Peyer's patch (tissue), 4 donors: ENCODE results near the gene ITIH5. TPM values are rescaled to one million over a fixed set of nuclear protein-coding genes. Genes with fewer than 3 reads are reported as not detected.

ENCODE experiments used
- DNase-seq, 3 donors: peaks; one replicate each; pipeline ENCODE4 v3.0.0-alpha.2; 2017 to 2019
- H3K27ac ChIP-seq, 4 donors: fragments of 200-600 bp; sonication (generic); one replicate each; pipeline ENCODE4 v1.5.1; 2016 to 2019
- H3K27me3 ChIP-seq, 2 donors: fragments of 200-600 bp; sonication (generic); one replicate each; pipeline ENCODE4 v1.5.1; 2019
- H3K36me3 ChIP-seq, 3 donors: fragments of 200-600 bp; sonication (generic); one replicate each; pipeline ENCODE4 v1.5.1; 2016 to 2019
- H3K4me1 ChIP-seq, 4 donors: fragments of 200-600 bp; sonication (generic); one replicate each; pipeline ENCODE4 v1.5.1; 2016 to 2019
- H3K4me3 ChIP-seq, 4 donors: fragments of 200-600 bp; sonication (generic); 1 replicate in 3 of 4; 2 replicates in 1 of 4; pipeline ENCODE4 v1.5.1; 2016 to 2019; ENCODE audit warnings: mild to moderate bottlenecking in 1 of 4
- H3K9me3 ChIP-seq, 4 donors: fragments of 200-600 bp; sonication (generic); one replicate each; pipeline ENCODE4 v1.5.1; 2016 to 2019; ENCODE audit warnings: mild to moderate bottlenecking in 1 of 4
- POLR2A ChIP-seq, 2 donors: fragments of 450-650 bp; IDR thresholded peaks; one replicate each; pipeline ENCODE4 v1.5.1; 2017; ENCODE audit warnings: antibody characterized with exemption in 2 of 2, mild to moderate bottlenecking in 2 of 2, moderate library complexity in 2 of 2
- total RNA-seq, 4 donors: library from RNA; depleted of rRNA; stranded (reverse); fragments of >200 nt; gene quantifications; one replicate each; pipeline ENCODE4 v1.1.0, GENCODE V29; 2016
- TF ChIP-seq, protein P1 (sequence below), 6 experiments: fragments of 450-650 bp in 4 of 6; fragments of 200-600 bp in 2 of 6; sonication (generic) in 1 of 6; IDR thresholded peaks; one replicate each; pipeline ENCODE4 v1.5.1; 2017 to 2019; ENCODE audit warnings: antibody characterized with exemption in 6 of 6, mild to moderate bottlenecking in 3 of 6, moderate library complexity in 1 of 6

Gene ITIH5
- total RNA-seq, 4 donors from 2014 or later: 1.9 to 29.7 (median 4.9) TPM

DNA sequence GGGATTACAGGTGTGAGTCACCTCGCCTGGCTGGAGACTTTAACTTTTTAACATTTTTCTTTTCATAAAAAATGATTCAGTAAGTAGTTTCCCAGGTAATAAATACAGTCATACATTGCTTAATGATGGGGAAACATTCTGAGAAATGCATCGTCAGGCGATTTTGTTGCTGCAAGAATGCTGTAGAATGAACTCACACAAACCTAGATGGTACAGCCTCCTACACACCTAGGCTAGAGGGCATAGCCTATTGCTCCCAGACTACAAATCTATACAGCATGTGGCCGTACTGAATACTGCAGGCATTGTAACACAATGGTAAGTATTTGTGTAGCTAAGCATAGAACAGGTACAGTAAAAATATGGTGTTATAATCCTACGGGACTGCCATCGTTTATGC, 147.4 kb downstream of the ITIH5 start:
- H3K27me3 ChIP-seq: no peaks in the 10 kb centered on the region
- TF ChIP-seq, protein P1, sequence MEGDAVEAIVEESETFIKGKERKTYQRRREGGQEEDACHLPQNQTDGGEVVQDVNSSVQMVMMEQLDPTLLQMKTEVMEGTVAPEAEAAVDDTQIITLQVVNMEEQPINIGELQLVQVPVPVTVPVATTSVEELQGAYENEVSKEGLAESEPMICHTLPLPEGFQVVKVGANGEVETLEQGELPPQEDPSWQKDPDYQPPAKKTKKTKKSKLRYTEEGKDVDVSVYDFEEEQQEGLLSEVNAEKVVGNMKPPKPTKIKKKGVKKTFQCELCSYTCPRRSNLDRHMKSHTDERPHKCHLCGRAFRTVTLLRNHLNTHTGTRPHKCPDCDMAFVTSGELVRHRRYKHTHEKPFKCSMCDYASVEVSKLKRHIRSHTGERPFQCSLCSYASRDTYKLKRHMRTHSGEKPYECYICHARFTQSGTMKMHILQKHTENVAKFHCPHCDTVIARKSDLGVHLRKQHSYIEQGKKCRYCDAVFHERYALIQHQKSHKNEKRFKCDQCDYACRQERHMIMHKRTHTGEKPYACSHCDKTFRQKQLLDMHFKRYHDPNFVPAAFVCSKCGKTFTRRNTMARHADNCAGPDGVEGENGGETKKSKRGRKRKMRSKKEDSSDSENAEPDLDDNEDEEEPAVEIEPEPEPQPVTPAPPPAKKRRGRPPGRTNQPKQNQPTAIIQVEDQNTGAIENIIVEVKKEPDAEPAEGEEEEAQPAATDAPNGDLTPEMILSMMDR (IDR thresholded peaks at IDR 0.05): no peak
- no peak for TF ChIP-seq POLR2A (IDR thresholded peaks at IDR 0.05)
- DNase-seq: no peak

DNA sequence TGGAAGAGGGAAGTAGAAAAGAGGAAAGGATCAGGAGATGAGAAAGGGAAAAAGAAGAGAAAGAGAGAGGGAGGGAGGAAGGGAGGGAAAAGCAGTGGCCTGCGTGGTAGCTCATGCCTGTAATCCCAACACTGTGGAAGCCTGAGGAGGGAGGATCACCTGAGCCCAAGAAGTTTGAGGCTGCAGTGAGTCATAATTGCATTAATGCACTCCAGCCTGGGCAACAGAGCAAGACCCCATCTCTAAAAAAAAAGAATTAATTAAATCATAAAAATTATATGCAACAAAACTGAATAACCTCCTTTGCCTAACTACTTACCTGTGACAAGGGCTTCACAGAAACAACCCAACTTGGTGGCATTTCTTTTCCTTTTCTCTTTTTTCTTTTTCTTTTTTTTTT, 148.1 kb downstream of the ITIH5 start:
- no peak overlapping the region for H3K27ac ChIP-seq
- no peak for DNase-seq
- TF ChIP-seq, protein P1 (IDR thresholded peaks at IDR 0.05): no peak
- no peak for TF ChIP-seq POLR2A (IDR thresholded peaks at IDR 0.05)
- no peak overlapping the region for H3K4me3 ChIP-seq
- H3K36me3 ChIP-seq: no peaks in the 10 kb centered on the region
- H3K9me3 ChIP-seq: no peaks in the 10 kb centered on the region
- no peaks in the 10 kb centered on the region for H3K4me1 ChIP-seq
- no peaks in the 10 kb centered on the region for H3K27me3 ChIP-seq

More for the DNA sequence above, 147.4 kb downstream of the ITIH5 start:
- Histone ChIP-seq H3K4me1 (no peaks in the 10 kb centered on the region), H3K9me3 (no peaks in the 10 kb centered on the region), H3K4me3 (no peak overlapping the region), H3K27ac (no peak overlapping the region), H3K36me3 (no peaks in the 10 kb centered on the region)

DNA sequence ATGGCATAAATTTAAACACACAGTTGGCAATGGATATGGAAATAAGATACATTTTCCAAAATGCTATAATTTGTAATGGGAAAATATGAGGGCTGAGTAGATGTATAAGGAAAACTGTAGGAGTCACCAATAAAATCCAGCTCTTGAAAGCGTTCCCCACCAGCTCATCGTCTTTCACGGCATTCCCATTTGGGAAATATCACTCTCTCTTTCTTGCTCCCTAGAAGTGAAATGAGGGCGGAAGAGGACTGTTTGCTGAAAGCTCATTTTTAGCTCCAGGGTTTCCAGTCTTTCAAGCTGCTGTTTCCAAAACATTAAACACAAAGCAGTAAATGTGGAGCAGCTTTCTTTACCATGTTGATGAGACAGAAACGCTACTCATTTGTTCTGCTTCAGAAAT, 151.3 kb downstream of the ITIH5 start:
- no peak for DNase-seq
- no peaks in the 10 kb centered on the region for H3K36me3 ChIP-seq
- no peaks in the 10 kb centered on the region for H3K9me3 ChIP-seq
- H3K4me1 ChIP-seq: no peaks in the 10 kb centered on the region
- H3K27me3 ChIP-seq: no peaks in the 10 kb centered on the region
- TF ChIP-seq, protein P1 (IDR thresholded peaks at IDR 0.05): no peak
- TF ChIP-seq POLR2A (IDR thresholded peaks at IDR 0.05): no peak
- H3K4me3 ChIP-seq: no peak overlapping the region
- H3K27ac ChIP-seq: no peak overlapping the region

DNA sequence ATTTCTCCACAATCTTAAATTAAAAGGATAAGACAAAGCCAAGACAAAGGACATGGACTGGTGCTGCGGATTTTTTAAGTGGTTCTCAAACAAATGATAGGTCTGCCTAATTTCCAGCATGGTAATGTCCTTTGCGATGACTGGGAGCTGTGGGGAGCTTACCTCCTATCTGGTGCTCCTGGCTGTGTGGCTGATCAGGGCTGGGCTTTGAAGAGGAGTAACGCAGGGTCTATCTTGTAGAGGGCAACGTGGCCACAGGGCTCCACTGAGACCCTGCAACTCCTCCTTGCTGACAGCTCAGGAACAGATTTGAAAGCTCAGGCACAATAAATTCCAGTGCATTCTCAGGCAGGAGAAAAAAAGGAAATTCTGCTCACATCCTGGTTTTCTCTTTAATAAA, 152.8 kb downstream of the ITIH5 start:
- H3K4me3 ChIP-seq: no peak overlapping the region
- TF ChIP-seq, protein P1 (IDR thresholded peaks at IDR 0.05): no peak
- no peak for TF ChIP-seq POLR2A (IDR thresholded peaks at IDR 0.05)
- DNase-seq: no peak
- no peaks in the 10 kb centered on the region for H3K4me1 ChIP-seq
- no peak overlapping the region for H3K27ac ChIP-seq
- H3K36me3 ChIP-seq: no peaks in the 10 kb centered on the region
- no peaks in the 10 kb centered on the region for H3K9me3 ChIP-seq
- no peaks in the 10 kb centered on the region for H3K27me3 ChIP-seq

DNA sequence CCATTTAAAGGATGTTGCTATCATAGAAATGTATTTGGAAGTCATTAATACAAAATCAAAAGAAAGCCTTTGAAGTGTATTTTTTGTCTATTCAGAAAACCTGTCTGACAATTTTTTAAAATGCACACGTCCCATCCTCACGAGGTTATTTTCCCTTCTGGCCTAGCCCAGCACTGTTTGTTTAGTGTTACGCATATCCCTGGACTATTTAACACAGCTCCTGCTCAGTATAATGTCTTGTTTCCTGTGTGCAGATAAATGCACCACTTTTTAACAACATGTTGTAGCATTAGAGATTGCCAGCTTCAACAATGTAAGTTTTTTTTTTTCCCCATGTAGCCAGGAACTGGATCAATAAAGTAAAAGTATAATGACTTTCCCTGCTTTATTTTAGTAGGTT, 153.3 kb downstream of the ITIH5 start:
- DNase-seq: no peak
- H3K27me3 ChIP-seq: no peaks in the 10 kb centered on the region
- no peak overlapping the region for H3K4me3 ChIP-seq
- no peaks in the 10 kb centered on the region for H3K4me1 ChIP-seq
- H3K9me3 ChIP-seq: no peaks in the 10 kb centered on the region
- no peak overlapping the region for H3K27ac ChIP-seq
- TF ChIP-seq, protein P1 (IDR thresholded peaks at IDR 0.05): no peak
- no peak for TF ChIP-seq POLR2A (IDR thresholded peaks at IDR 0.05)
- H3K36me3 ChIP-seq: no peaks in the 10 kb centered on the region

DNA sequence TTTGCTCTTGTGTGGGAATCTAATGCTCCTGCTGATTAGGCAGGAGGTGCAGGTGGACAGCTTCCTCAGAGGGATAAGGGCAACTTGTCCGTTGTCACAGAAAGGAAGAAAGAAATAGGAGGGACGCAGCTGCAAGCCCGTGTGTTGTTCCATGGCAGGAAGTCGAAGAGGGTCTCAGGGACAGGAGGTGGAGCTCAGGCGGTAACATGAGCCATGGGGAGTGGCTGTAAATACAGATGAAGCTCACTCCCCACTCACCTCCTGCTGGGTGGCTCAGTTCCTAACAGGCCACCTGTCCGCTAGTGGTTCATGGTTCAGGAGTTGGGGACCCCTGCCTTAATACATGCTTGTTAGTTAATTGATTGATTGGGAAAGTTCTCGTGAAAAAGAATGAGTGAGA, 154.3 kb downstream of the ITIH5 start:
- H3K36me3 ChIP-seq: no peaks in the 10 kb centered on the region
- no peak for TF ChIP-seq POLR2A (IDR thresholded peaks at IDR 0.05)
- TF ChIP-seq, protein P1 (IDR thresholded peaks at IDR 0.05): no peak
- no peak overlapping the region for H3K4me3 ChIP-seq
- no peaks in the 10 kb centered on the region for H3K9me3 ChIP-seq
- H3K27me3 ChIP-seq: no peaks in the 10 kb centered on the region
- H3K27ac ChIP-seq: no peak overlapping the region
- no peak for DNase-seq
- H3K4me1 ChIP-seq: no peaks in the 10 kb centered on the region
